K562 (cell line): ENCODE measurements around the gene DENND6A. TPM values are rescaled to one million over a fixed set of nuclear protein-coding genes. Genes with fewer than 3 reads are reported as not detected.

Experiments used
- ATAC-seq: fragments of 200-7000 bp; cut with Tn5 transposase; 3 replicates; pipeline ENCODE4 v1.9.1; 2020; ENCODE audit warnings: moderate library complexity
- BruUV-seq: library from RNA; stranded (reverse); fragments of 400-500 nt; replicated peaks from 2 replicates; lab custom pipeline; 2021; lab: Mats Ljungman, UMichigan
- CTCF ChIA-PET: fragments of 300-600 bp; formaldehyde crosslinking; extraction: SDS; loops from one replicate; lab custom pipeline; 2021; ENCODE audit warnings: low intra/inter-chr PET ratio; lab: Yijun Ruan, JAX
- POLR2A ChIA-PET: fragments of 300-600, 350-650 bp; sonication (Branson Sonifier 250); formaldehyde crosslinking; extraction: SDS; loops from one replicate; lab custom pipeline; 2021; ENCODE audit warnings: antibody characterized with exemption, inconsistent platforms; lab: Yijun Ruan, JAX
- DNase-seq, 4 experiments: peaks; one replicate each; pipeline versions ENCODE4 v3.0.0 to v3.0.0-alpha.2; 2011 to 2018; ENCODE audit warnings: low spot score in 3 of 4, mixed read lengths in 3 of 4; ENCODE audit errors: extremely low read depth in 1 of 4
- FAIRE-seq: peaks from 2 replicates; lab custom pipeline; 2011; peaks lifted over from hg19 to GRCh38; lab: Jason Lieb, UNC
- H2AFZ ChIP-seq: 2 replicates; pipeline ENCODE4 v1.6.0; 2011; ENCODE audit warnings: low read depth, low read length, control low read depth, inconsistent platforms
- H3K27ac ChIP-seq: fragments of 200-600 bp; 3 replicates; pipeline ENCODE4 v1.8.0; 2011; ENCODE audit warnings: low read depth, mild to moderate bottlenecking, control low read depth, inconsistent platforms, low read length, moderate library complexity, mixed read lengths; ENCODE audit errors: extremely low read depth
- H3K27me3 ChIP-seq, 2 experiments: fragments of 300-600 bp in 1 of 2; 2 replicates in 1 of 2; 3 replicates in 1 of 2; pipeline versions ENCODE4 v1.6.0 to v1.8.0; 2011; ENCODE audit warnings: inconsistent platforms in 2 of 2, low read length in 2 of 2, mild to moderate bottlenecking in 1 of 2, mixed read lengths in 1 of 2, moderate library complexity in 1 of 2; ENCODE audit not compliant: control insufficient read depth in 2 of 2, insufficient read depth in 2 of 2
- H3K36me3 ChIP-seq: fragments of 300-600 bp; 3 replicates; pipeline ENCODE4 v1.8.0; 2011; ENCODE audit warnings: mild to moderate bottlenecking, low read length, inconsistent platforms; ENCODE audit not compliant: control insufficient read depth, insufficient read depth
- H3K4me1 ChIP-seq, 2 experiments: fragments of 200-600 bp in 1 of 2; replicated peaks in 1 of 2; 2 replicates in 1 of 2; 3 replicates in 1 of 2; pipeline versions ENCODE4 v1.5.1 to v1.8.0; 2011; ENCODE audit warnings: inconsistent platforms in 2 of 2, low read length in 2 of 2, mild to moderate bottlenecking in 1 of 2, mixed read lengths in 1 of 2, moderate library complexity in 1 of 2; ENCODE audit not compliant: control insufficient read depth in 2 of 2, insufficient read depth in 2 of 2
- H3K4me2 ChIP-seq: 2 replicates; pipeline ENCODE4 v1.6.1; 2011; ENCODE audit warnings: low read length, control low read depth, inconsistent platforms, mixed read lengths; ENCODE audit not compliant: insufficient read depth
- H3K4me3 ChIP-seq: fragments of 200-600 bp; sonication (generic), shearing (Covaris generic); 2 replicates; pipeline ENCODE4 v1.5.1; 2016; ENCODE audit warnings: control low read depth, inconsistent platforms
- H3K79me2 ChIP-seq: fragments of 200-600 bp; 3 replicates; pipeline ENCODE4 v1.8.0; 2011; ENCODE audit warnings: low read length, inconsistent platforms; ENCODE audit not compliant: control insufficient read depth, insufficient read depth
- H3K9ac ChIP-seq, 2 experiments: 2 replicates each; pipeline versions ENCODE4 v1.6.0 to v1.6.1; 2011; ENCODE audit warnings: low read depth in 2 of 2, low read length in 2 of 2, control low read depth in 1 of 2, inconsistent platforms in 1 of 2, mild to moderate bottlenecking in 1 of 2, mixed read lengths in 1 of 2; ENCODE audit not compliant: insufficient read depth in 1 of 2
- H3K9me1 ChIP-seq: one replicate; pipeline ENCODE4 v1.6.0; 2011; ENCODE audit warnings: inconsistent platforms, mild to moderate bottlenecking, low read length, moderate library complexity; ENCODE audit not compliant: control insufficient read depth, insufficient read depth
- H3K9me3 ChIP-seq: replicated peaks from 2 replicates; pipeline ENCODE4 v1.5.1; 2011; ENCODE audit warnings: low read depth, low read length, inconsistent platforms; ENCODE audit not compliant: control insufficient read depth, insufficient read depth
- H4K20me1 ChIP-seq: replicated peaks from 2 replicates; pipeline ENCODE4 v1.6.1; 2011; ENCODE audit warnings: low read length, inconsistent platforms, mixed read lengths; ENCODE audit not compliant: control insufficient read depth, insufficient read depth
- ARID2 ChIP-seq: fragments of 450-650 bp; IDR thresholded peaks from 2 replicates; pipeline ENCODE4 v1.6.1; 2017; ENCODE audit warnings: antibody characterized with exemption, mild to moderate bottlenecking
- CUX1 ChIP-seq: fragments of 200-800 bp; sonication (Bioruptor generic); IDR thresholded peaks from 2 replicates; pipeline ENCODE4 v1.6.1; 2016; ENCODE audit warnings: missing genetic modification characterization, missing compliant biosample characterization
- ELF4 ChIP-seq: fragments of 450-650 bp; formaldehyde crosslinking; IDR thresholded peaks from 2 replicates; pipeline ENCODE4 v1.4.0; 2022; ENCODE audit warnings: missing genetic modification characterization
- NFE2 ChIP-seq: IDR thresholded peaks from 2 replicates; pipeline ENCODE4 v1.6.1; 2014; ENCODE audit warnings: antibody characterized with exemption, low read depth
- PURB ChIP-seq: sonication (generic); formaldehyde crosslinking; IDR thresholded peaks from 2 replicates; pipeline ENCODE4 v1.9.0; 2021; ENCODE audit warnings: low read depth, mild to moderate bottlenecking, missing genetic modification reagents
- RBM34 ChIP-seq: fragments of 200-400 bp; formaldehyde crosslinking; IDR thresholded peaks from 2 replicates; pipeline ENCODE4 v1.6.1; 2018; ENCODE audit warnings: low read length, borderline replicate concordance; ENCODE audit not compliant: insufficient read depth
- RFX7 ChIP-seq: fragments of 250-450 bp; sonication (Bioruptor Pico); IDR thresholded peaks from 2 replicates; pipeline ENCODE4 v1.5.1; 2021; ENCODE audit warnings: mild to moderate bottlenecking
- SMARCB1 ChIP-seq: IDR thresholded peaks from 2 replicates; pipeline ENCODE4 v1.6.1; 2011; ENCODE audit warnings: improper control_type of control experiment, low read depth; ENCODE audit not compliant: insufficient read length
- SUPT5H ChIP-seq: fragments of 450-650 bp; IDR thresholded peaks from 2 replicates; pipeline ENCODE4 v1.6.1; 2016
- UBTF ChIP-seq, 2 experiments: IDR thresholded peaks; 2 replicates each; pipeline ENCODE4 v1.6.1; 2012; ENCODE audit warnings: improper control_type of control experiment in 2 of 2, low read depth in 2 of 2, low read length in 2 of 2, borderline replicate concordance in 1 of 2
- ZNF507 ChIP-seq: conservative IDR thresholded peaks from 2 replicates; pipeline ENCODE4 v1.6.1; 2017; ENCODE audit warnings: missing genetic modification characterization, missing compliant biosample characterization
- ZNF717 ChIP-seq: fragments of 250-450 bp; sonication (Bioruptor Pico); IDR thresholded peaks from 2 replicates; pipeline ENCODE4 v1.5.0; 2021
- in situ Hi-C: fragments of 300-500 bp; cut with MboI; formaldehyde crosslinking; loops from 4 replicates; pipeline ENCODE4 v1.15.0; 2018; ENCODE audit warnings: inconsistent platforms, mixed read lengths
- intact Hi-C: fragments of 100-400 bp; cut with micrococcal nuclease; formaldehyde crosslinking; loops from 2 replicates; pipeline ENCODE4 v1.14.2; 2022
- polyA plus RNA-seq, 8 experiments: library from polyadenylated mRNA; depleted of rRNA in 4 of 8; stranded (reverse) in 5 of 8; unstranded in 3 of 8; fragments of >200 nt; fragmentation: Nextera tagmentation in 2 of 8; fragmentation: Illumina TruSeq in 1 of 8; extraction: Ambion mirVana in 2 of 8; extraction: Trizol in 1 of 8; gene quantifications; 2 replicates each; pipeline versions ENCODE4 v1.2.1 to v1.2.3, GENCODE V29; 2011 to 2014; ENCODE audit warnings: inconsistent platforms in 1 of 8, missing spikeins in 1 of 8
- total RNA-seq, 7 experiments: library from RNA; depleted of rRNA in 6 of 7; stranded (reverse); fragments of >200 nt in 6 of 7; fragmentation: Illumina TruSeq in 2 of 7; extraction: Trizol in 2 of 7; gene quantifications; 2 replicates each; pipeline versions ENCODE4 v1.2.1 to v1.2.3, GENCODE V29; 2011 to 2021; ENCODE audit warnings: low replicate concordance in 1 of 7
- TF ChIP-seq, protein P1 (sequence below), 3 experiments: fragments of 200-800 bp in 1 of 3; fragments of 250-450 bp in 1 of 3; fragments of 450-650 bp in 1 of 3; sonication (Bioruptor Pico) in 1 of 3; sonication (Bioruptor generic) in 1 of 3; formaldehyde crosslinking in 1 of 3; IDR thresholded peaks; 2 replicates each; pipeline versions ENCODE4 v1.6.1 to v1.8.0; 2016 to 2022; ENCODE audit warnings: mild to moderate bottlenecking in 2 of 3, missing genetic modification characterization in 2 of 3, missing compliant biosample characterization in 1 of 3, moderate library complexity in 1 of 3

Gene DENND6A
- total and polyA plus RNA-seq, 9 of the 15 experiments (the other 6 are each of a cell fraction or from before 2014, with no cell fraction given) = 1.5 to 12.7 (median 7.1) TPM

- H3K9me3 ChIP-seq = no peaks in the 10 kb centered on the region
- ATAC-seq (no peak), FAIRE-seq (no peak), DNase-seq (no peak)
- H3K27me3 ChIP-seq = no peaks in the 10 kb centered on the region
- H4K20me1 ChIP-seq = no peaks in the 10 kb centered on the region
- H3K79me2 ChIP-seq = no peaks in the 10 kb centered on the region
- H3K36me3 ChIP-seq = no peaks in the 10 kb centered on the region
- H3K9me1 ChIP-seq = no peaks in the 10 kb centered on the region
- intact Hi-C loops (no loop called here), in situ Hi-C loops (no loop called here)
- no peak overlapping the region for H3K4me3 ChIP-seq
- ChIA-PET POLR2A (no interaction called here), CTCF (no interaction called here)
- TF ChIP-seq, protein P1, sequence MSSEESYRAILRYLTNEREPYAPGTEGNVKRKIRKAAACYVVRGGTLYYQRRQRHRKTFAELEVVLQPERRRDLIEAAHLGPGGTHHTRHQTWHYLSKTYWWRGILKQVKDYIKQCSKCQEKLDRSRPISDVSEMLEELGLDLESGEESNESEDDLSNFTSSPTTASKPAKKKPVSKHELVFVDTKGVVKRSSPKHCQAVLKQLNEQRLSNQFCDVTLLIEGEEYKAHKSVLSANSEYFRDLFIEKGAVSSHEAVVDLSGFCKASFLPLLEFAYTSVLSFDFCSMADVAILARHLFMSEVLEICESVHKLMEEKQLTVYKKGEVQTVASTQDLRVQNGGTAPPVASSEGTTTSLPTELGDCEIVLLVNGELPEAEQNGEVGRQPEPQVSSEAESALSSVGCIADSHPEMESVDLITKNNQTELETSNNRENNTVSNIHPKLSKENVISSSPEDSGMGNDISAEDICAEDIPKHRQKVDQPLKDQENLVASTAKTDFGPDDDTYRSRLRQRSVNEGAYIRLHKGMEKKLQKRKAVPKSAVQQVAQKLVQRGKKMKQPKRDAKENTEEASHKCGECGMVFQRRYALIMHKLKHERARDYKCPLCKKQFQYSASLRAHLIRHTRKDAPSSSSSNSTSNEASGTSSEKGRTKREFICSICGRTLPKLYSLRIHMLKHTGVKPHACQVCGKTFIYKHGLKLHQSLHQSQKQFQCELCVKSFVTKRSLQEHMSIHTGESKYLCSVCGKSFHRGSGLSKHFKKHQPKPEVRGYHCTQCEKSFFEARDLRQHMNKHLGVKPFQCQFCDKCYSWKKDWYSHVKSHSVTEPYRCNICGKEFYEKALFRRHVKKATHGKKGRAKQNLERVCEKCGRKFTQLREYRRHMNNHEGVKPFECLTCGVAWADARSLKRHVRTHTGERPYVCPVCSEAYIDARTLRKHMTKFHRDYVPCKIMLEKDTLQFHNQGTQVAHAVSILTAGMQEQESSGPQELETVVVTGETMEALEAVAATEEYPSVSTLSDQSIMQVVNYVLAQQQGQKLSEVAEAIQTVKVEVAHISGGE (CRISPR knock-in tag; IDR thresholded peaks at IDR 0.05) = no peak
- no peak for TF ChIP-seq CUX1
- no peak for TF ChIP-seq PURB
- TF ChIP-seq NFE2 = no peak
- no peak for TF ChIP-seq ZNF507 (tag)
- TF ChIP-seq ZNF717 (CRISPR knock-in tag) = no peak
- TF ChIP-seq ELF4 (CRISPR knock-in tag) = no peak
- TF ChIP-seq SMARCB1 = no peak
- no peak for TF ChIP-seq RFX7
- TF ChIP-seq UBTF (IDR thresholded peaks at IDR 0.05; ENCODE audit: borderline replicate concordance in 1 of 2, low read depth in 2 of 2, low read length in 2 of 2) = no peak
- TF ChIP-seq SUPT5H = no peak
- no peak for TF ChIP-seq ARID2
- no peak for TF ChIP-seq RBM34
- no peak overlapping the region for H3K27ac ChIP-seq
- no peak overlapping the region for H2AFZ ChIP-seq
- no peak overlapping the region for H3K9ac ChIP-seq
- H3K4me2 ChIP-seq = no peak overlapping the region
- no peaks in the 10 kb centered on the region for H3K4me1 ChIP-seq
- BruUV-seq = no TSS peak
Measured at GRCh38 chr3:57726397-57726796, 33.5 kb upstream of the DENND6A start.
